ENCODE data around the gene CAMK1D.
"Not testable (repeated sequence)": the region's sequence is repeated elsewhere in the genome, so short reads cannot be mapped to it uniquely, and the experiment has no call there.

The CAMK1D gene

DNA sequence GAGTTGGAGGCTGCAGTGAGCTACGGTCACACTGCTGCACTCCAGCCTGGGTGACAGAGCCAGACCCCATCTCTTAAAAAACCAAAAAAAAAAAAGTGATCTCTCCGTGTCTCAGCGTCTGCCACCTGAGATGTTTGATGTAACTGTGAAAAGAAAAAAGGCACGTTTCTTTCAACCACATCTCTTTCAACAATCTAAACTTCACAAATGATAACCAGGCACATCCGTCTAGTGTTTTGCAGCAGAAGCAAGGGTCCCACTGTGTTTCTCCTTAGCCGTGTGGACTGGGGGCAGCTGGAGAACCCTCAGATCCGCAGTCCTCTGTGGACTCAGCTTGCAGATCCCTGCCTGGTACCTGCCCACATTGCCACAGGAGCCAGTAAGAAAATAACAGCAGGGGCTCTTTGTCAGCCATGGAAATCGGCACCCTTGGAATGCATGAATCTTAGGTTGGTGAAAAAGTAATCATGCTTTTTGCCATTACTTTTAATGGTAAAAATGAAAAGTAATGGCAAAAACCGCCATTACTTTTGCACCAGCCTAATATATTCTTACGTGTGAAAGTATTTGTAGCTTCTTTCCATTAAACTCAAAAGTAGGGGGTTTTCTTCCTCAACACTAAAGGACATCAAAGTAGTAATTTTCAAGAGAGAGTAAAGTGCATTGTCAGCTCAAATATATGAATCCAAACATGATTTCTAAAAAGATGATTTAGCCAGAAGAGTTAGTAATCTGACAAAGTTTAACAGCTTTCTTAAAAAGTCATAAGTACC lies 375.6 kb downstream of the CAMK1D start:
- DNase-seq: no peak
- ATAC-seq: no peak

DNA sequence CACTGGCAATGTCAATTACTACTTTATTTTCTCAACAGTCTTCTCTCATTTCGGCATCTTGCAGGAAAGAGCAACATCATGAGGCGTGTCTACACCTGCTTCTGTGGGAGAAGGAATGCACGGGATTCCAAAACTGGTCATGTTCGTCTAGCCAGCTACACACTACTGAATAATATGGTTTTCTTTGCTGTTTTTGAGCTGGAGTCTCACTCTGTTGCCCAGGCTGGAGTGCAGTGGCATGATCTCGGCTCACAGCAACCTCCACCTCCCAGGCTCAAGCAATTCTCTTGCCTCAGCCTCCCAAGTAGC lies 376.2 kb downstream of the CAMK1D start:
- not testable (repeated sequence) for DNase-seq, ATAC-seq

DNA sequence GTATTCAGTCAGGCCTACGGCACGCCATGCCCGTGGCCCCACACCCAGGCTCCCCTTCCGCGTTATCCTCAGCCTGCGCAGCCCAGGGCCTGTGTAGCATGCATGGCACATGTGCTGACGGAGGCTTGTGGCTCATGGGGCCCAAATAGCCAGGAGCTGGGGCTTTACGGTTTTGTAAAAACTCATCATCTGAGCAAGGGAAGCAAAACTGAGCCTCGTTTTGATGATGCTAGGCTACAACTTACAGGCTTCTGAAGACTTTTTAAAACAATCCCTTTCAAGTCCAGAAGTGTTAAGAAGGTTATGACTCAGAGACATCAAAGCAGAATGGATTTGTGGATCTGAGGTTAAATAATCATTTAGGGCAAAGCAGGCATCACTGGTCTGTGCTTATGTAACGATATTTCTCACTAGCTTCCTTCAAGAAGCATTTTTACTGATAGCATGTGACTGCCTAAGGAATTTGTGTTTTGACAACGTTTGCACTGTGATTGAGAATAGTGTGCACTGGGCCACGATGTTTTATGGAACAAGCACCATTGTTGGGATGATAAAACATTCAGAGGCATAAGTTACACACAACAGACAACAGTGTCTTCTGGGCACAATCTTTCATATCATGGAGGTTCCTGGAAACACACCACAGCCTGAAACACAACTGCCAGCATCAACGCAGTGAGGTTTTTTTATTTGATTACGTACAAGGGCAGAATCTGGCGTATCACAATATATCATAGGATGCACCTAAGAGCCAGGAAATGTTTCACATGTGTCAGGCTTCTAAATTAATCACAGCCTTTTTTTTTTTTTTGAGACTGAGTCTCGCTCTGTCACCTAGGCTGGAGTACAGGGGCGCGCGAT lies 377.9 kb downstream of the CAMK1D start:
- ATAC-seq: peak; percentile 76
- no peak for DNase-seq

DNA sequence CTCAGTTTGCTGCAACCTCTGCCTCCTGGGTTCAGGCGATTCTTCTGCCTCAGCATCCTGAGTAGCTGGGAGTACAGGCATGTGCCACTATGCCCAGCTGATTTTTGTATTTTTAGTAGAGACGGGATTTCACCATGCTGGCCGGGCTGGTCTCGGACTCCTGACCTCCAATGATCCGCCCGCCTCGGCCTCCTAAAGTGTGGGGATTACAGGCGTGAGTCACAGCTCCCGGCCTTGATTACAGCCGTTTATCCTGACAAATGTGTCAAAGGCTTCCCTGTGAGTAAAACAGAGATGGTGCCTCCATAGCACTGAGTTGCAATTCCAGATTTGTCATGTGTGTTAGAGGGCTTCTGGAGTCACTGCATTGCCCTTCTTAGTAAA lies 378.5 kb downstream of the CAMK1D start:
- ATAC-seq: no peak
- no peak for DNase-seq

DNA sequence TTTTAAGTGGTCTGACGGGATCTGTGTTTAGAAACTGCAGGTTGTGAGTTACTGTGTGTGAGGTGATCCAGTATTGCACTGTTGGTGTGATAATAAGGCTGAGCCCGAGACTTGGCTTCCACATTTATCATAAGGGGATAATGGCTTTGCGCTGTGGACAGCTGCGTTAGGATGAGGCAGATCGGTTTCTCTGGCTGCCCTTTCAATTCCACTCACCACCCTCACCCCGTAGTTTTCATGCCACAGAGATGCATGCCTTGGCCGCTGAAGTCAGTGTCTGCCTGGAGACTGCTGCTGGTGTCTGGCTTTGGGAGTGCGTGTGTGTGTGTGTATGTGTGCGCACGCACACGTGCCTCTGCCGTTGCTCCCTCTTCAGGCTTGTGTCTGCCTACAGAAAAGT lies 379.1 kb downstream of the CAMK1D start:
- ATAC-seq: no peak

DNA sequence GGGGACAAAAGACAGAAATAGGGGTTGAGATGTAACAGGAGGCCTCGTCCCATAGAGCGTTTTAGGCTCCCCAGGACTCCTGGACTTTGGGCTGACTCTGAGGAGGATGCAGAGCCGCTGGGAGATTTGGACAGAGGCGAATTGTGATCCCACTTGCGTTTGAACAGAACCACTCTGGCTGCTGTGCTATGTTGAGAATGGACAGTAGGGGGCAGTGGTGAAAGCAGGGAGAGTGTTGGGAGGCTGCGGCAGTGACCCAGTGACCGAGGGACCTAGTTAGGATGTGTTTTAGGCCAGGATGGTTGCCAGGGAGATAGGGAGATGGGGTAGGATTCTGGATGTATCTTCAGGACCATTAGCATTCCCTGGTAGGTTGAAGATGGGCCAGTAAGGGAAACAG lies 380.5 kb downstream of the CAMK1D start:
- ATAC-seq: no peak
- DNase-seq: no peak

More for the DNA sequence above, 379.1 kb downstream of the CAMK1D start:
- DNase-seq: no peak

DNA sequence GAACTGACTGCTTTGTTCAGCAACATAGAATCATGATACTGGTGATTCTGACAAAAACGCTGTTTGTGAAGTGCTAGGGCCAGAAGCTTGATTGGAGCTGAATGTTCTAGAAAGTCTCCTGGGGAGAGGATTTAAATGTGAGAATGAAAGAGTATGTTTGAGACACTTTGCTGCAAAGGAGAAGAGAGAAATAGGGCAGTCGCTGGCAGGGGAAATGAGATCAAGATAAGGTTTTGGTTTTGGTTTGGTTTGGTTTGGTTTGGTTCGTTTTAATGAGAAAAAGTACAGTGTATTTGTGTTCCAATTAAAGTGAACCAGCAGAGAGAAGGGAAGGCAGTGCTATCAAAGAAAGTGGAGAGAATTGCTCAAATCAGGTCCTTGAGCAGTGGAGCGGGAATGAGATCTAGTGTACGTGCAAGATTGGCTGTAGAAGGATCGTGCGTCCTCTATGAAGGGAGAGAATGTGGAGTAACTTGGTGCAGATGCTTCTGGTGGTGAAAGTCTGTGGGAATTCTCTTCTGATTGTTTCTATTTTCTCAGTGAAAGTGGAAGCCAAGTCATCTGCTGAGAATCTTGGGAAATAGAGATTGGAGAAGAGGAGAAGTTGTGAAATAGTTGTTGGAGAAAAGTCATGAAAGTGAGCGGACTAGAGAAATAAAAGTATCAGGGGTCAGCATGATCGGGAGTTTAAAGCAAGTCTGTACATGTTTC lies 381.6 kb downstream of the CAMK1D start:
- no peak for ATAC-seq
- no peak for DNase-seq

DNA sequence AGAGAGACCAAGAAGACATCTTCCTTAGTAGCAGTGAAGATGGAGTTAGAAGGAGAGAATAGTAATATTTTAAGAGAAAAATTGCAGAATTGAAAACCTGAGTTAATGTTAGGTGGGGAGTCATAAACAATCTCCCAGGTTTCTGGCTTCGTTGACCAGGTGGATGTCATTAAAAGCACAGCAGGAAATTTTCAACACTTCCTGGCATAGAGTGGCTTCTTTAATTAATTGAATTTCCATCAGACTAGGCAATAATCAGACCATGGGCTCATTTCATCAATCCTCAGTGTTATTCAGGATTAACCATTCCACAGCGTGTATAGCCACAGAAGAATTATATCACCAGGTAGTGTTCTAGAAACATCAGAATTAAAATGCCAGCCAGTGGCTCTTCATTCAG lies 383.9 kb downstream of the CAMK1D start:
- DNase-seq (no peak), ATAC-seq (no peak)

DNA sequence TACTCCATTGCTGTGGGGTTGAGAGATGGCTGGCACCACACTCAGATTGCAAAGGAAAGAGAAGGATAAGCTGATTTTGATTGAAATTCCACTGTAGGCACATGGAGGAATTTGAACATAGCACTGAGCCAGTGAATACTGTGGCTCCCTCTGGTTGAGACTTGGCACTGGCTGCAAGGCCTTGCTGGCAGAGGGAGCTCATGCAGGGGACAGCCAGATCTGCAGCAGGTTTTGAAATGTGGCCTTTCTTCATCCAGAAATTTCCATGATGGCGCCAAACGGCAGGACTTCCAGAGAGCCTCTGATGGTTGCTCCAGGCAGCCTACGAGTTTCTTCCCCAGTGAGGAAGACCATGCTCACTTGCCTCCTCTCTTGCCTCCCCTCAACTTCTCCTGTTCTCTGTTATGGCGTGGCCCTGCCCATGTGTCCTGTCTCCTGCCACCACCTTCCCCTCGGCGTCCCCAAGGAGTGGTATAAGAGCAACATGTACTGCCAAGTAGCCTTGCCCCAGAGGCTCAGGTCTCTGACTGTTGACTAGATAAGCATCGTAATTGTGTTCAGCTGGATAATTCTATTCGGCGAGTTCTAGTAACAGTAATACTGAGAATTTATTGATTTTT lies 386.6 kb downstream of the CAMK1D start:
- no peak for DNase-seq

DNA sequence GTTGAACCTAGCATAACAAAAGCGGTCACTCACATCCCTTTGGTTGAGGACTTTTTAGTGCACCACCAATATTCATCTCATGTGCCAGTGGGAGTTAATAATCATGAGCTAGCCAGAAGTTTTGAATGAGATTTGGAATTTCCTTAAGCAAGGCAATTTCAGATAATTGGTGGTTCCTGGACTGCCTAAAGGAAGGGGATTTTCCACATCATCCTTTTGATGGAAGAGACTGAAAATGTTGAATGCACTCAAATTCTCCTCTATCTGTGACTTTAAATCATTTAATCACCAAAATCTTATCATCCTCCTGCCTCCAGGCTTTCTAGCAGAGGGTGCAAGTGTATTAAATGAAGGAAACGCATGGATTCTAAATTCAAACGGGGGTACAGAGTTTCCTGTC lies 391.5 kb downstream of the CAMK1D start:
- DNase-seq: no peak
- no peak for ATAC-seq

More for the DNA sequence above, 386.6 kb downstream of the CAMK1D start:
- ATAC-seq: no peak

DNA sequence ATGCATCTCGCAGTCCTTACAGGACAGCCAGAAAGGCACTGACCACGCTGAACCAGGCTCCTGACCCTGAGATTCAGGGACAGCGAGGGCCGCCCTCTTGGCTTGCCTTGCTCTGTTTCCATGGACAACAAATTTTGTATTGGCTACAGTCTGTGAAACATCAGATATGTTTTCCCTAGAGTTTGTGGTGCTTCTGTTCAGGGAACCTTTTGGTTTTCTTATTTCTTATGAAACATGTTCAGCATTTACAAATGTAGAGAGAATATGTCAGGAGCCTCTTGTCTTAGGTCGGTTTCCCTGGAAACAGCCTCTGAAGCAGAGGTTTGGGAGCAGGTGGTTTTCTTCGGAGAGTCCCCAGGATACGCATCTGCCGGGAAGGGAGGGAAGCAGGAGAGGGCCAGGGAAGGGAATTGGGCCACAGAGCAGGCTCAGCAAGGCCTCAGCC lies 392.0 kb downstream of the CAMK1D start:
- ATAC-seq (no peak), DNase-seq (no peak)

DNA sequence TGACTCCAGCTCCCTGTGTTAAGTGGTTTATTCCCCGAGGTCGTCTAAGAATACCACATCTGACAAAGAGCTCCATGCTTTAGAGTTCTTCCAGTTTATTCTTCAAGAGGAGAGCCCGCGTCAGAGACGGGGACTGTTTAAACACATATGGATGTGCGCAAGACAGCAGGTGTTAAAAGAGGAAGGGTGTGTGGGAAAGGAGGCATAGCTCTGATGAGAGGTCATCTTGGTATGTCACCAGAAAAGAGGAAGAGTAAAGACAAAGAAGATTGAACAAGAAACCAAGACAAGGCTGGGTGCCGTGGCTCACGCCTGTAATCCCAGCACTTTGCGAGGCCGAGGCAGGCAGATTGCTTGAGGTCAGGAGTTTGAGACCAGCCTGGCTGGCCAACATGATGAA lies 393.4 kb downstream of the CAMK1D start:
- DNase-seq (no peak), ATAC-seq (no peak)

DNA sequence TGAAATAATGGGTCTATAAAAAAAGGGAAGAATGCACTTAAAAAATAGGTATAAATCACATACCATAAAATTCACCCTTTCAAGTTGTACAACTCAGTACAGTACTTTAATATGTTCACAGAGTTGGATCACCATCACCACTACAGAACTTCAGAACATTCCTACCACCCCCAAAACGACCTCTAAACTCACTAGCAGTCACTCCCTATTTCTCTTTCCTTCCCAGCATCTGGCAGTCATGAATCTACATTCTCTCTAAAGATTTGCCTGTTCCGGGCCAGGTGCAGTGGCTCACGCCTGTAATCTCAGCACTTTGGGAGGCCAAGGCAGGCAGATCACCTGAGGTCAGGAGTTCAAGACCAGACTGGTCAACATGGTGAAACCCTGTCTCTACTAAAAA lies 394.1 kb downstream of the CAMK1D start:
- not testable (repeated sequence) for DNase-seq, ATAC-seq

DNA sequence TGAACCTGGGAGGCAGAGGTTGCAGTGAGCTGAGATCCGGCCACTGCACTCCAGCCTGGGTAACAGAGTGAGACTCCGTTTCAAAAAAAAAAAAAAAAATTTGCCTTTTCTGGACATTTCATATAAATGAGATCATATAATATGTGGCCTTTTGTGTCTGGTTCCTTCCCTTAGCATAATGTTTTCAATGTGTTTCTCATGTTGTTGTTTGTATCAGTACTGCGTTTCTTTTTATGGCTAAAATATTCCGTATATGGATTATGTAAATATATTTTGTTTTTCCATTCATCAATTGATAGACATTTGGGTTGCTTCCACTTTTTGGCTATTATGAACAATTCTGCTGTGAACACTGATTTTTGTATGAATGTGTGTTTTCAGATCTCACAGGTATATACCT lies 394.6 kb downstream of the CAMK1D start:
- DNase-seq: no peak
- no peak for ATAC-seq

DNA sequence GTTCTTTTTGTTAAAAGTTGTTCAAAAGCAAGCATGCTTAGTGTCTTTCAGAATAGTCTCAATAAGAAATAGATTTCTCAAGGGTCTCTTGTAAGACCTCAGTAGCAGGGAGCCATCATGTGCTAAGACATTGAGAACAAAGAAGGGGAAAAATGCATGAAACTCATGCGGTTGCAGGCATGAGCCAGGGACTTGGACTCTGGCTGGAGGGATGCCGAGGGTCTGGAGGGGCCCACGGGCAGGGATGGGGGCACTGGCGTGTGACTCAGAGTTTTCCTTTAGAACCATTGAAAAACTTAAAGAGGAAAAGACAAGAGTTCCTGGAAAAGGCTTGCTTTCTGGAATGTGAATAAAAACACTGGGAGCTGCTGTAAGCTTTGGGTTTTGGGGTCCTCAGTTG lies 398.8 kb downstream of the CAMK1D start:
- DNase-seq: no peak
- ATAC-seq: no peak

DNA sequence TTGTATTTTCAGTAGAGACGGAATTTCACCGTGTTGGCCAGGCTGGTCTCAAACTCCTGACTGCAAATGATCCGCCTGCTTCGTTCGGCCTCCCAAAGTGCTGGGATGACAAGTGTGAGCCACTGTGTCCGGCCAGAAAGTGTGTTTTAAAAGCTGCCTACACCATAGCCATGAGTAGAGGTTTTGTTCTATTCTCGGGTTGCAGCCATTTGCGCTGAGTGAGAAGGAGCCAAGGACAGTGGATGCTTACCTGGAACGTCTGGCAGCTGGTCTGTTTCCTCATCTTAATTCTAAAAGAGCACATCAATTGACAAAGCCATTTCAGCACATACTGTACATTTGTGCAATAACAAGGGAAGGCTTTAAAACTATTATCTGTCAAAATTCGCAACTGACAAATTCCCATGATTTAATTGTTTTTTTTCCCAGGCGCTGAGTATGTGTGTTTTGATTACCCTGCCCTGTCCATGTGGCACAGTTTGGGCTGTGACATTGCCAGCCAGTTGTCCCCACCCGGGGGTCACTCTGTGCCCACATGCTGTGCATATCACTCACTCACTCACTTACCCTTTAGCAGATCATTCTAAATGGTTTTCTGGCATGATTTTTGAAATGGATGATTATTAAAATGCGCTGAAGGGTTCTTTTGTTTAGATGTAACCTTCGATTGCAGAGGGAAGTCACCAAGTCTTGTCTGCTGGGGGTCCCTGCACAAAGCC lies 400.6 kb downstream of the CAMK1D start:
- ATAC-seq (no peak), DNase-seq (no peak)

DNA sequence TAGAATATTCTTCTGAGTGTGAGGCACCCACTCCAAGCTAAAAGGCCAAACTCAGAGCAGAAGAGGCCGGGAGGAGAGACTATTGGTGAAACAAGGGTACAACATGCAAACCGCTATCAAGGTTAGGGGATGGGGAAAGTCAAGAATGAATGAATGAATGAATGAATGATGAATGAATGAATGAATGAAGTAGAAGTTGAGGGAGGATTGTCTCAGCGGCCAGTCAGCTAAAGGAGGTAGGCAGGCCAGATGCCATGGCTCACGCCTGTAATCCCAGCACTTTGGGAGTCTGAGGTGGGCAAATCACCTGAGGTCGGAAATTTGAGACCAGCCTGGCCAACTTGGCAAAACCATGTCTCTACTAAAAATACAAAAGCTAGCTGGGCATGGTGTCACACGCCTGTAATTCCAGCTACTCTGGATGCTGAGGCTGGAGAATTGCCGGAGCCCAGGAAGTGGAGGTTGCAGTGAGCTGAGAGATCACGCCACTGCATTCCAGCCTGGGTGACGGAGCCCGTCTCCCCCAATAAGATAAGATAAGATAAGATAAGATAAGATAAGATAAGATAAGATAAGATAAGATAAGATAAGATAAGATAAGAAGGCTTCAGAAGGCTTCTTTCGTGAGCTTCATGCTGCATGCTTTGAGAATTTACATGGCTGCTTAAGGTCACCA lies 401.3 kb downstream of the CAMK1D start:
- ATAC-seq (no peak), DNase-seq (no peak)

DNA sequence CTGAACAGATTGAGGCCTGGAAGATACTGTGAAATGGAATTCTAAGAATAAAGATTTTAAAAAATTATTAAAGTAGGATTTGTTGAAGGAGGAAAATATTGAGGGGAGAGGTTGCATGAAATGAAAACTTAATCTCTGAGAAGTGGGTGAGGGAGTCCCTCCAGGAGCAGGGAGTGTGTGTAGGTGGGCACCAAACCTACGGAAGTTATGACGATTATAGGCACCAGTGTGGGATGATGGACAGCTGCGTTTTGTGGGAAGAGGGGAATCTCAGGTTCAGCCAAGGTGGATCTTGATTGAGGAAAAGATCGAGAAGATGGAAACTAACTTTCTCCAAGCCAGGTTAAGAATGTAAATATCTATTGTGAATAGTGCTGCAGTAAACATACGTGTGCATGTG lies 405.7 kb downstream of the CAMK1D start:
- ATAC-seq (no peak), DNase-seq (no peak)

DNA sequence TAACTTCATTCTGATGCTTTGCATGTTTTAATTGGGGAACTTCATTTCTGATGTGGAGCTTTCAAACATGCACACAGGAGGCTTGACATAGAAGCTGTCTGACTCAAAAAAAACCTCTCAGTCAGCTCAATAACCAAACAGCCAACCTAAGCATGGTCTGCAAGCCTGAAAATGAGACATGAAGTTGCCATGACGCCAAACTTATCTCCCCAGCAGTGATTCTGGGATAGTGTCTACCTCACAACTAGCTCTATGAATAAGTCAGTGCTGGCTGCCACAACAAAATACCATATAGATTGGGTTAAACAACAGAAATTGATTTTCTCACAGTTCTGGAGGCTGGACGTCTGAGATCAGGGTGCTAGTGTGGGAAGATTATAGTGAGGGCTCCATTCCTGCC lies 408.0 kb downstream of the CAMK1D start:
- DNase-seq (no peak), ATAC-seq (no peak)

DNA sequence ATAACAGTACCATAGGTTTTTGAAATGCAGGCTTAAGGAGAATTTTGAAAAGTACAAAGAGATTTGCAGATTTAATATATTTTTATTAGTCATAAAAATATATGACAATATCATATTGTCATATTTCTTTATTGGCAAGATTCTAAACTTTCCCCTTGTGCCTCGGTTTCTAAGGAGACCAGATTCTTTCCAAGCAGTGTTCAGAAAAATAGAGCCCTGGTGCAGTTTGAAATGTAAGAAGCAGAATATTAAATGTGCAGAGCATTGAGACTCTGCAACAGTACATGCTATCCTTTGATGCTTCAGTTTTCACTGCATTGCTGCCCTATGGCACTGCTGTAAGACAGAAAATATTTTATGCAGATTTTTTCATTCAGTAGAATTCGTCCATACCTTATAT lies 408.9 kb downstream of the CAMK1D start:
- no peak for ATAC-seq
- no peak for DNase-seq

DNA sequence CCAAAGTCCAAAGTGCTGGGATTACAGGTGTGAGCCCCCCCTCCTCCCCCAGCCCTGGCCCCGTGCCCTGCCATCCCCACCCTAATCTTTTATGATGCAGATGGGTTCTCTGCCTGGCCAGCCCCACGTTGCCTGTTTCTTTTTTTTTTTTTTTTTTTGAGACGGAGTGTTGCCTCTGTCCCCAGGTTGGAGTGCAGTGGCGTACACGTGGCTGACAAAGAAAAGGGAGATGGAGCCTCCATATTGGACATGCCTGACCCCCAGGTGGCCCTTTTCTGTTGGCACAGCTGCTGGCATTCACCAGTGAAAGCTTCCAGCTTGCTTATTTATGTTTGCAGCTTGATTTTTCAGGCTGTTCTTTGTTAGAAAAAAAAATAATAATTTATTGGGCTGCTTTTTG lies 416.9 kb downstream of the CAMK1D start:
- no peak for DNase-seq
- no peak for ATAC-seq

Measured in stimulated activated naive CD8-positive, alpha-beta T cell treated with anti-CD3 and anti-CD28 coated beads, Interleukin-15, Interleukin-2, amounts not matched to agents 100 U/mL and 50 U/mL, for 24 hours (primary cell).